ENCODE data around the gene DOK3. TPM values are rescaled to one million over a fixed set of nuclear protein-coding genes. Genes with fewer than 3 reads are reported as not detected.

Gene DOK3
- total RNA-seq, 1 experiment from 2014 or later: 14.5 TPM

GRCh38 chr5:177472460-177473442 lies 36.9 kb downstream of the DOK3 start:
- H3K9me3 Mint-ChIP-seq (ENCODE audit: low read depth, unreplicated experiment): no peaks in the 10 kb centered on the region
- CTCF ChIA-PET: interaction anchor here (1.1 to 2.4 kb wide), 6 partner anchors 15 to 71 kb away, joined by 4 to 11 read pairs (median 6); partner anchors contain the start of gene PDLIM7
- no peaks in the 10 kb centered on the region for H3K27me3 Mint-ChIP-seq (ENCODE audit: unreplicated experiment)
- H3K4me3 Mint-ChIP-seq (ENCODE audit: low read depth, unreplicated experiment): peak overlapping the region; percentile 76
- H3K36me3 Mint-ChIP-seq (ENCODE audit: insufficient read depth, unreplicated experiment): peaks cover 83% of the 10 kb centered on the region
- H3K27ac Mint-ChIP-seq (ENCODE audit: unreplicated experiment): peak overlapping the region; percentile 18
- intact Hi-C loops (cut with micrococcal nuclease; ENCODE audit: unreplicated experiment): no loop called here
- no peak for TF ChIP-seq CTCF (IDR thresholded peaks at IDR 0.05; ENCODE audit: unreplicated experiment)
- DNase-seq: peak; percentile 63
- BruUV-seq (replicated peaks): no TSS peak
- H3K4me1 Mint-ChIP-seq (ENCODE audit: low read depth, unreplicated experiment): peaks cover 27% of the 10 kb centered on the region

- intact Hi-C loops (cut with micrococcal nuclease; ENCODE audit: unreplicated experiment): no loop called here
- DNase-seq: no peak
- Mint-ChIP-seq H3K4me3 (ENCODE audit: low read depth, unreplicated experiment) (peak overlapping the region; percentile 76), H3K9me3 (ENCODE audit: low read depth, unreplicated experiment) (no peaks in the 10 kb centered on the region), H3K4me1 (ENCODE audit: low read depth, unreplicated experiment) (peaks cover 26% of the 10 kb centered on the region), H3K27me3 (ENCODE audit: unreplicated experiment) (no peaks in the 10 kb centered on the region), H3K36me3 (ENCODE audit: insufficient read depth, unreplicated experiment) (peaks cover 87% of the 10 kb centered on the region), H3K27ac (ENCODE audit: unreplicated experiment) (peak overlapping the region; percentile 18)
- BruUV-seq (replicated peaks): TSS peak; percentile 85
- CTCF ChIA-PET: interaction anchor here (1.4 to 2.4 kb wide), 5 partner anchors 17 to 70 kb away, joined by 4 to 11 read pairs (median 7); partner anchors contain the start of gene PDLIM7
- TF ChIP-seq CTCF (IDR thresholded peaks at IDR 0.05; ENCODE audit: unreplicated experiment): no peak
These were observed 37.8 kb downstream of the DOK3 start for GRCh38 chr5:177471610-177472356.

GRCh38 chr5:177470759-177471536 lies 38.7 kb downstream of the DOK3 start:
- CTCF ChIA-PET: interaction anchor here (1.6 to 2.4 kb wide), 3 partner anchors 25 to 69 kb away, joined by 5 to 11 read pairs (median 10); partner anchors contain the start of gene PDLIM7
- H3K4me3 Mint-ChIP-seq (ENCODE audit: low read depth, unreplicated experiment): peak overlapping the region; percentile 76
- TSS peak; percentile 26 for BruUV-seq (replicated peaks)
- intact Hi-C loops (cut with micrococcal nuclease; ENCODE audit: unreplicated experiment): no loop called here
- H3K9me3 Mint-ChIP-seq (ENCODE audit: low read depth, unreplicated experiment): no peaks in the 10 kb centered on the region
- no peaks in the 10 kb centered on the region for H3K27me3 Mint-ChIP-seq (ENCODE audit: unreplicated experiment)
- peaks cover 26% of the 10 kb centered on the region for H3K4me1 Mint-ChIP-seq (ENCODE audit: low read depth, unreplicated experiment)
- H3K27ac Mint-ChIP-seq (ENCODE audit: unreplicated experiment): no peak overlapping the region
- H3K36me3 Mint-ChIP-seq (ENCODE audit: insufficient read depth, unreplicated experiment): peaks cover 86% of the 10 kb centered on the region
- TF ChIP-seq CTCF (IDR thresholded peaks at IDR 0.05; ENCODE audit: unreplicated experiment): no peak
- DNase-seq: peak; percentile 40
